H9 (cell line): ENCODE measurements around the gene FBLN7. TPM values are rescaled to one million over a fixed set of nuclear protein-coding genes. Genes with fewer than 3 reads are reported as not detected.

Experiments
- DNase-seq: peaks from one replicate; pipeline ENCODE4 v3.0.0-alpha.2; 2017
- H2AFZ ChIP-seq: one replicate; pipeline ENCODE4 v1.6.1; 2013; ENCODE audit warnings: mild to moderate bottlenecking, low read length, control low read depth, moderate library complexity
- H2AK5ac ChIP-seq: 2 replicates; pipeline ENCODE4 v1.6.1; 2013; ENCODE audit warnings: low read length, control low read depth, mixed read lengths; ENCODE audit not compliant: insufficient read length
- H2BK120ac ChIP-seq: one replicate; pipeline ENCODE4 v1.6.1; 2013; ENCODE audit warnings: low read depth, mild to moderate bottlenecking, low read length, control low read depth, inconsistent platforms; ENCODE audit not compliant: poor library complexity, severe bottlenecking
- H2BK12ac ChIP-seq: 2 replicates; pipeline ENCODE4 v1.6.1; 2013; ENCODE audit warnings: low read length, control low read depth, mixed read lengths, low read depth; ENCODE audit not compliant: insufficient read length
- H2BK15ac ChIP-seq: 2 replicates; pipeline ENCODE4 v1.6.1; 2013; ENCODE audit warnings: low read depth, low read length, control low read depth
- H2BK20ac ChIP-seq: one replicate; pipeline ENCODE4 v1.6.1; 2013; ENCODE audit warnings: low read depth, mild to moderate bottlenecking, low read length, control low read depth, inconsistent platforms; ENCODE audit not compliant: poor library complexity, severe bottlenecking
- H2BK5ac ChIP-seq: 2 replicates; pipeline ENCODE4 v1.6.1; 2013; ENCODE audit warnings: low read length, control low read depth, mixed read lengths; ENCODE audit not compliant: insufficient read length
- H3K14ac ChIP-seq: 2 replicates; pipeline ENCODE4 v1.6.1; 2013; ENCODE audit warnings: low read length, control low read depth; ENCODE audit not compliant: insufficient read depth
- H3K18ac ChIP-seq: 2 replicates; pipeline ENCODE4 v1.6.1; 2013; ENCODE audit warnings: low read depth, mild to moderate bottlenecking, mixed read lengths, low read length, control low read depth; ENCODE audit not compliant: insufficient read length
- H3K23ac ChIP-seq: 2 replicates; pipeline ENCODE4 v1.6.1; 2013; ENCODE audit warnings: low read length, control low read depth, mixed read lengths, low read depth; ENCODE audit not compliant: insufficient read length
- H3K23me2 ChIP-seq: 2 replicates; pipeline ENCODE4 v1.6.1; 2013; ENCODE audit warnings: low read depth, mild to moderate bottlenecking, mixed read lengths, low read length, control low read depth; ENCODE audit not compliant: insufficient read length, poor library complexity, severe bottlenecking
- H3K27ac ChIP-seq: 2 replicates; pipeline ENCODE4 v1.5.1; 2013; ENCODE audit warnings: low read length, control low read depth, mixed read lengths, low read depth; ENCODE audit not compliant: insufficient read length
- H3K27me3 ChIP-seq: 2 replicates; pipeline ENCODE4 v1.6.1; 2013; ENCODE audit warnings: low read length, control low read depth, inconsistent platforms; ENCODE audit not compliant: insufficient read depth
- H3K4ac ChIP-seq: 2 replicates; pipeline ENCODE4 v1.6.1; 2013; ENCODE audit warnings: low read depth, mild to moderate bottlenecking, control low read depth, inconsistent platforms, low read length, moderate library complexity
- H3K4me1 ChIP-seq: 2 replicates; pipeline ENCODE4 v1.6.1; 2013; ENCODE audit warnings: low read length, control low read depth, inconsistent platforms; ENCODE audit not compliant: insufficient read depth
- H3K4me2 ChIP-seq: 2 replicates; pipeline ENCODE4 v1.6.1; 2013; ENCODE audit warnings: low read length, control low read depth, mixed read lengths; ENCODE audit not compliant: insufficient read length, insufficient read depth
- H3K56ac ChIP-seq: 2 replicates; pipeline ENCODE4 v1.6.1; 2013; ENCODE audit warnings: low read depth, mild to moderate bottlenecking, mixed read lengths, low read length, control low read depth; ENCODE audit not compliant: insufficient read length
- H3K79me1 ChIP-seq: 2 replicates; pipeline ENCODE4 v1.6.1; 2013; ENCODE audit warnings: low read depth, mild to moderate bottlenecking, moderate library complexity, low read length, control low read depth, inconsistent platforms; ENCODE audit not compliant: insufficient read depth, poor library complexity, severe bottlenecking
- H3K79me2 ChIP-seq: 2 replicates; pipeline ENCODE4 v1.6.1; 2013; ENCODE audit warnings: low read length, control low read depth, inconsistent platforms; ENCODE audit not compliant: insufficient read depth
- H3K9ac ChIP-seq: 2 replicates; pipeline ENCODE4 v1.6.1; 2013; ENCODE audit warnings: low read length, control low read depth, mixed read lengths; ENCODE audit not compliant: insufficient read length; ENCODE audit errors: extremely low read depth
- H3K9me3 ChIP-seq: one replicate; pipeline ENCODE4 v1.6.1; 2013; ENCODE audit warnings: low read depth, low read length, inconsistent platforms; ENCODE audit not compliant: control insufficient read depth
- H3T11ph ChIP-seq: one replicate; pipeline ENCODE4 v1.6.1; 2013; ENCODE audit warnings: mild to moderate bottlenecking, low read length, control low read depth, inconsistent platforms
- H4K20me1 ChIP-seq: one replicate; pipeline ENCODE4 v1.6.1; 2013; ENCODE audit not compliant: control insufficient read depth, insufficient read length, insufficient read depth
- H4K5ac ChIP-seq: 2 replicates; pipeline ENCODE4 v1.6.1; 2013; ENCODE audit warnings: low read depth, mild to moderate bottlenecking, mixed read lengths, low read length, control low read depth; ENCODE audit not compliant: insufficient read length
- H4K8ac ChIP-seq: replicated peaks from 2 replicates; pipeline ENCODE4 v1.6.1; 2013; ENCODE audit warnings: low read length, control low read depth, mixed read lengths, low read depth; ENCODE audit not compliant: insufficient read length
- H4K91ac ChIP-seq: 2 replicates; pipeline ENCODE4 v1.6.1; 2013; ENCODE audit warnings: low read depth, mild to moderate bottlenecking, moderate library complexity, mixed read lengths, low read length, control low read depth; ENCODE audit not compliant: insufficient read length
- H3K27ac Mint-ChIP-seq, 3 experiments: 2 replicates in 2 of 3; 3 replicates in 1 of 3; pipeline ENCODE4 v1.8.0; 2020 to 2021; ENCODE audit warnings: mixed read lengths in 3 of 3, mild to moderate bottlenecking in 1 of 3, moderate library complexity in 1 of 3
- H3K27me3 Mint-ChIP-seq: 2 replicates; pipeline ENCODE4 v1.8.0; 2021; ENCODE audit warnings: low read depth, mild to moderate bottlenecking, moderate library complexity, mixed read lengths
- H3K36me3 Mint-ChIP-seq, 3 experiments: 2 replicates in 2 of 3; 3 replicates in 1 of 3; pipeline ENCODE4 v1.8.0; 2020 to 2021; ENCODE audit warnings: low read depth in 3 of 3, mixed read lengths in 3 of 3; ENCODE audit not compliant: insufficient read depth in 1 of 3
- H3K4me1 Mint-ChIP-seq, 2 experiments: 2 replicates each; pipeline ENCODE4 v1.8.0; 2020; ENCODE audit warnings: mixed read lengths in 2 of 2
- H3K4me3 Mint-ChIP-seq, 2 experiments: 2 replicates in 1 of 2; 3 replicates in 1 of 2; pipeline ENCODE4 v1.8.0; 2020 to 2021; ENCODE audit warnings: mild to moderate bottlenecking in 2 of 2, mixed read lengths in 2 of 2, moderate library complexity in 1 of 2
- H3K9me3 Mint-ChIP-seq, 2 experiments: 2 replicates in 1 of 2; 3 replicates in 1 of 2; pipeline ENCODE4 v1.8.0; 2020; ENCODE audit warnings: mild to moderate bottlenecking in 2 of 2, mixed read lengths in 2 of 2, moderate library complexity in 1 of 2
- total RNA-seq: library from RNA; stranded (reverse); gene quantifications from 2 replicates; pipeline ENCODE4 v1.2.1, GENCODE V29; 2021
- TF ChIP-seq, protein P1 (sequence below): fragments of 200-600 bp; sonication (generic); conservative IDR thresholded peaks from 3 replicates; pipeline ENCODE4 v1.8.0; 2021; ENCODE audit warnings: antibody characterized with exemption, mild to moderate bottlenecking

Gene FBLN7
- total RNA-seq, 1 experiment from 2014 or later: 1.3 TPM

DNA sequence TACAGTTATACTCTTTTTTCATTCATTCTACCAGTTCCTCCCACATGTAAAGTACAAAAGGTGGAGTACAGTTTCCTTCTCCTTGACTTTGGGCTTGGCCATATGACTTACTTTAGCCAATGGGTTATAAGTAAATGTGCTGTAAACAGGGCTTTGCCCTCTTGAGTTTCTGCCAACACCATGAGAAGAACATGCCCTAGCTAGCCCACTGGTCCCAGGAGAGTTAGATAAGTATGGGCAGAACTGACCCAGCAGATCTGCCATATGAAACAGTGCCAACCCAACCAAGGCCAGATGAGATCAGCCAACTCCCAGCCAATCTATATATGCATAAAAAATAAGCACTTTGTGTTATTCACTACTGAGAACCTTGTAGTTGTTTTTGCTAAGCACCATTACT lies 91.2 kb downstream of the FBLN7 start:
- Histone ChIP-seq H3K4me1 (no peaks in the 10 kb centered on the region), H2BK20ac (no peak overlapping the region), H3K23me2 (no peaks in the 10 kb centered on the region), H3K18ac (no peak overlapping the region), H3K27me3 (no peaks in the 10 kb centered on the region), H2AK5ac (no peak overlapping the region), H3K27ac (no peak overlapping the region), H3K9ac (no peak overlapping the region), H3K4ac (no peak overlapping the region), H2BK5ac (no peak overlapping the region), H3K4me2 (no peak overlapping the region), H4K5ac (no peak overlapping the region), H2BK120ac (no peak overlapping the region), H3T11ph (no peak overlapping the region), H2AFZ (no peak overlapping the region), H4K91ac (no peak overlapping the region), H3K79me2 (no peaks in the 10 kb centered on the region), H3K14ac (no peak overlapping the region), H4K8ac (no peak overlapping the region), H3K9me3 (no peaks in the 10 kb centered on the region), H3K56ac (no peak overlapping the region), H3K79me1 (no peaks in the 10 kb centered on the region), H2BK15ac (no peak overlapping the region), H2BK12ac (no peak overlapping the region), H3K23ac (no peak overlapping the region), H4K20me1 (no peaks in the 10 kb centered on the region)
- peaks cover 0 to 11% (median 8%) of the 10 kb centered on the region in 3 experiments; a peak in 5 of 7 replicates for H3K36me3 Mint-ChIP-seq
- no peaks in the 10 kb centered on the region for H3K9me3 Mint-ChIP-seq
- no peak overlapping the region for H3K27ac Mint-ChIP-seq
- H3K4me3 Mint-ChIP-seq: no peak overlapping the region
- DNase-seq: no peak
- TF ChIP-seq, protein P1, sequence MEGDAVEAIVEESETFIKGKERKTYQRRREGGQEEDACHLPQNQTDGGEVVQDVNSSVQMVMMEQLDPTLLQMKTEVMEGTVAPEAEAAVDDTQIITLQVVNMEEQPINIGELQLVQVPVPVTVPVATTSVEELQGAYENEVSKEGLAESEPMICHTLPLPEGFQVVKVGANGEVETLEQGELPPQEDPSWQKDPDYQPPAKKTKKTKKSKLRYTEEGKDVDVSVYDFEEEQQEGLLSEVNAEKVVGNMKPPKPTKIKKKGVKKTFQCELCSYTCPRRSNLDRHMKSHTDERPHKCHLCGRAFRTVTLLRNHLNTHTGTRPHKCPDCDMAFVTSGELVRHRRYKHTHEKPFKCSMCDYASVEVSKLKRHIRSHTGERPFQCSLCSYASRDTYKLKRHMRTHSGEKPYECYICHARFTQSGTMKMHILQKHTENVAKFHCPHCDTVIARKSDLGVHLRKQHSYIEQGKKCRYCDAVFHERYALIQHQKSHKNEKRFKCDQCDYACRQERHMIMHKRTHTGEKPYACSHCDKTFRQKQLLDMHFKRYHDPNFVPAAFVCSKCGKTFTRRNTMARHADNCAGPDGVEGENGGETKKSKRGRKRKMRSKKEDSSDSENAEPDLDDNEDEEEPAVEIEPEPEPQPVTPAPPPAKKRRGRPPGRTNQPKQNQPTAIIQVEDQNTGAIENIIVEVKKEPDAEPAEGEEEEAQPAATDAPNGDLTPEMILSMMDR: no peak
- no peaks in the 10 kb centered on the region for H3K27me3 Mint-ChIP-seq
- H3K4me1 Mint-ChIP-seq: no peaks in the 10 kb centered on the region
